Pancreas (tissue), 10 donors: ENCODE data around the gene PLAU. TPM values are rescaled to one million over a fixed set of nuclear protein-coding genes. Genes with fewer than 3 reads are reported as not detected.

Experiments
- ATAC-seq, 4 donors: fragments of 200-7000 bp; cut with Tn5 transposase; one replicate each; pipeline versions ENCODE4 v1.8.0 to v1.9.1; 2020; ENCODE audit warnings: mild to moderate bottlenecking in 4 of 4, moderate library complexity in 4 of 4
- DNase-seq, 6 donors: peaks; one replicate each; pipeline ENCODE4 v3.0.0-alpha.2; 2020
- FAIRE-seq: peaks from 2 replicates; lab custom pipeline; 2012; peaks lifted over from hg19 to GRCh38; lab: Jason Lieb, UNC
- H3K27ac ChIP-seq, 4 donors: fragments of 200-600 bp; sonication (generic); 1 replicate in 3 of 4; 2 replicates in 1 of 4; pipeline versions ENCODE4 v1.5.0 to v1.8.0; 2020
- H3K27me3 ChIP-seq, 4 donors: fragments of 200-600 bp; one replicate each; pipeline ENCODE4 v1.8.0; 2021
- H3K36me3 ChIP-seq, 3 donors: fragments of 200-600 bp; sonication (generic) in 1 of 3; one replicate each; pipeline versions ENCODE4 v1.5.0 to v1.8.0; 2020 to 2021
- H3K4me1 ChIP-seq, 3 donors: fragments of 200-600 bp; one replicate each; pipeline ENCODE4 v1.8.0; 2021
- H3K4me3 ChIP-seq, 4 donors: fragments of 200-600 bp; sonication (generic) in 2 of 4; one replicate each; pipeline versions ENCODE4 v1.5.0 to v1.8.0; 2020 to 2021
- H3K9me3 ChIP-seq, 4 donors: fragments of 200-600 bp; one replicate each; pipeline ENCODE4 v1.8.0; 2021
- CTCF ChIP-seq, 4 donors: fragments of 200-600 bp; sonication (generic) in 3 of 4; IDR thresholded peaks; one replicate each; pipeline versions ENCODE4 v1.5.0 to v1.8.0; 2021; ENCODE audit warnings: antibody characterized with exemption in 4 of 4
- WGBS, 2 donors: extraction: QIAGEN DNeasy Blood & Tissue Kit; methylation state at CpG; one replicate each; pipeline ENCODE4 v1.1.7; 2013; 5-methylcytosine and 5-hydroxymethylcytosine counted together
- intact Hi-C, 3 donors: fragments of 100-400 bp; cut with DNase I; formaldehyde crosslinking; loops; one replicate each; pipeline versions ENCODE4 v1.11.1 to v1.14.2; 2022
- polyA plus RNA-seq, 2 donors: library from polyadenylated mRNA; stranded (reverse); fragments of 200-250 nt; gene quantifications; one replicate each; pipeline ENCODE4 v1.2.3, GENCODE V29; 2013
- total RNA-seq, 6 donors: library from RNA; stranded (reverse); fragmentation: NEBNext Ultra II Directional in 4 of 6; extraction: Animal tissue kit (Norgen Biotek cat#: 25700) in 4 of 6; gene quantifications; one replicate each; pipeline versions ENCODE4 v1.2.1 to v1.2.4, GENCODE V29; 2021 to 2023
- donor health status: healthy with polysubstance abuse.
- donor health status: DM: no; HTN: no; CAD: no; lungs with moderate emphysema.
- donor health status: DM: no; HTN: no; CAD: no.
- donor health status: control.
- donor health status: control.
- donor health status: Bipolar disorder and iron deficiency.
- donor health status: DM: yes; HTN: yes; CAD: no.
- donor health status: DM: no; HTN: no; CAD: no.
- donor health status: DM: no; HTN: no; CAD: no.
- donor health status: DM: yes; HTN: yes; CAD: no.

The PLAU gene
- total and polyA plus RNA-seq, 8 donors, result 1.5 to 16.3 (median 3.6) TPM

GRCh38 chr10:73954737-73955136 is 43.8 kb downstream of the PLAU start:
- no peaks in the 10 kb centered on the region for H3K36me3 ChIP-seq
- no peak overlapping the region for H3K27ac ChIP-seq
- no peaks in the 10 kb centered on the region for H3K9me3 ChIP-seq
- no peak overlapping the region for H3K4me3 ChIP-seq
- FAIRE-seq (no peak), DNase-seq (no peak), ATAC-seq (no peak)
- 93 to 98% methylated on average over 2 of the region's 2 CpGs for WGBS, 2 donors
- TF ChIP-seq CTCF (IDR thresholded peaks at IDR 0.05), result no peak
- H3K4me1 ChIP-seq, result no peaks in the 10 kb centered on the region
- no peaks in the 10 kb centered on the region for H3K27me3 ChIP-seq
- intact Hi-C loops, result no loop called here

GRCh38 chr10:73955719-73956118 is 44.8 kb downstream of the PLAU start:
- H3K27ac ChIP-seq, result no peak overlapping the region
- 91 to 95% methylated on average over 2 of the region's 2 CpGs for WGBS, 2 donors

GRCh38 chr10:73956476-73957359 is 45.8 kb downstream of the PLAU start:
- DNase-seq, result no peak
- Histone ChIP-seq H3K27ac (peak overlapping the region in 1 of 4 donors; percentile 29), H3K9me3 (no peaks in the 10 kb centered on the region), H3K4me1 (no peaks in the 10 kb centered on the region), H3K27me3 (no peaks in the 10 kb centered on the region), H3K36me3 (no peaks in the 10 kb centered on the region), H3K4me3 (no peak overlapping the region)
- intact Hi-C loops, result no loop called here
- WGBS, 2 donors, result 73% methylated on average over 9 of the region's 9 CpGs
- ATAC-seq, result peak in 3 of 4 donors; percentile 53 to 73 (median 62)
- FAIRE-seq, result no peak
- no peak for TF ChIP-seq CTCF (IDR thresholded peaks at IDR 0.05)

More at GRCh38 chr10:73955719-73956118, 44.8 kb downstream of the PLAU start:
- ATAC-seq (no peak), FAIRE-seq (no peak), DNase-seq (no peak)
- H3K36me3 ChIP-seq, result no peaks in the 10 kb centered on the region
- no peaks in the 10 kb centered on the region for H3K27me3 ChIP-seq
- no peaks in the 10 kb centered on the region for H3K9me3 ChIP-seq
- intact Hi-C loops, result no loop called here
- no peaks in the 10 kb centered on the region for H3K4me1 ChIP-seq
- TF ChIP-seq CTCF (IDR thresholded peaks at IDR 0.05), result no peak
- no peak overlapping the region for H3K4me3 ChIP-seq

GRCh38 chr10:73959484-73960243 is 48.7 kb downstream of the PLAU start:
- no peaks in the 10 kb centered on the region for H3K9me3 ChIP-seq
- no peak overlapping the region for H3K4me3 ChIP-seq
- no peak for FAIRE-seq
- intact Hi-C loops, result no loop called here
- no peaks in the 10 kb centered on the region for H3K36me3 ChIP-seq
- no peak for TF ChIP-seq CTCF (IDR thresholded peaks at IDR 0.05)
- no peak for DNase-seq
- ATAC-seq, result no peak
- H3K27me3 ChIP-seq, result no peaks in the 10 kb centered on the region
- WGBS, 2 donors, result 79 to 82% methylated on average over 6 of the region's 6 CpGs
- no peaks in the 10 kb centered on the region for H3K4me1 ChIP-seq
- H3K27ac ChIP-seq, result no peak overlapping the region
